HepG2 (cell line): ENCODE data around the gene IFITM5. TPM values are rescaled to one million over a fixed set of nuclear protein-coding genes. Genes with fewer than 3 reads are reported as not detected.

ENCODE experiments used
- ATAC-seq: fragments of 200-7000 bp; cut with Tn5 transposase; 3 replicates; pipeline ENCODE4 v1.9.1; 2020; ENCODE audit warnings: mild to moderate bottlenecking, moderate library complexity
- BruUV-seq: library from RNA; stranded (reverse); fragments of 400-500 nt; replicated peaks from 2 replicates; lab custom pipeline; 2021; lab: Mats Ljungman, UMichigan
- CTCF ChIA-PET: fragments of 300-600 bp; formaldehyde crosslinking; extraction: SDS; loops from one replicate; lab custom pipeline; 2021; ENCODE audit warnings: low total read pairs, inconsistent platforms, low intra/inter-chr PET ratio; lab: Yijun Ruan, JAX
- POLR2A ChIA-PET: fragments of 350-600 bp; sonication (Branson Sonifier 250); formaldehyde crosslinking; loops from one replicate; lab custom pipeline; 2020; ENCODE audit warnings: antibody characterized with exemption, inconsistent platforms; lab: Yijun Ruan, JAX
- DNase-seq: peaks from one replicate; pipeline ENCODE4 v3.0.0-alpha.2; 2015; ENCODE audit warnings: low spot score
- FAIRE-seq: peaks from 3 replicates; lab custom pipeline; 2011; peaks lifted over from hg19 to GRCh38; lab: Jason Lieb, UNC
- H2AFZ ChIP-seq: one replicate; pipeline ENCODE4 v1.6.1; 2011; ENCODE audit warnings: low read length, inconsistent platforms
- H3K27ac ChIP-seq: fragments of 300-600 bp; 3 replicates; pipeline ENCODE4 v1.8.0; 2011; ENCODE audit warnings: mixed run types, mild to moderate bottlenecking, mixed read lengths, low read length, inconsistent platforms; ENCODE audit not compliant: insufficient read depth; ENCODE audit errors: extremely low read length
- H3K27me3 ChIP-seq, 2 experiments: fragments of 200-600 bp in 1 of 2; 2 replicates in 1 of 2; 3 replicates in 1 of 2; pipeline versions ENCODE4 v1.6.0 to v1.8.0; 2011; ENCODE audit warnings: low read length in 2 of 2, mild to moderate bottlenecking in 2 of 2, moderate library complexity in 2 of 2, inconsistent platforms in 1 of 2; ENCODE audit not compliant: insufficient read depth in 2 of 2, control insufficient read depth in 1 of 2
- H3K36me3 ChIP-seq, 2 experiments: fragments of 200-600 bp in 1 of 2; replicated peaks in 1 of 2; 2 replicates in 1 of 2; 3 replicates in 1 of 2; pipeline versions ENCODE4 v1.5.1 to v1.8.0; 2011; ENCODE audit warnings: low read length in 2 of 2, inconsistent platforms in 1 of 2; ENCODE audit not compliant: insufficient read depth in 2 of 2, control insufficient read depth in 1 of 2
- H3K4me1 ChIP-seq: 2 replicates; pipeline ENCODE4 v1.5.1; 2012; ENCODE audit warnings: low read length, inconsistent platforms; ENCODE audit not compliant: insufficient read depth
- H3K4me2 ChIP-seq: 2 replicates; pipeline ENCODE4 v1.6.0; 2011; ENCODE audit warnings: low read depth, low read length, inconsistent platforms
- H3K4me3 ChIP-seq, 3 experiments: fragments of 200-600 bp in 1 of 3; sonication (generic), shearing (Covaris generic) in 1 of 3; replicated peaks in 1 of 3; 2 replicates each; pipeline ENCODE4 v1.5.1; 2011 to 2016; ENCODE audit warnings: low read length in 3 of 3, inconsistent platforms in 2 of 3, low read depth in 2 of 3, mild to moderate bottlenecking in 2 of 3, control low read depth in 1 of 3, mixed read lengths in 1 of 3; ENCODE audit not compliant: insufficient read depth in 1 of 3
- H3K79me2 ChIP-seq: one replicate; pipeline ENCODE4 v1.6.1; 2011; ENCODE audit warnings: low read length, inconsistent platforms; ENCODE audit not compliant: insufficient read depth
- H3K9ac ChIP-seq: 2 replicates; pipeline ENCODE4 v1.6.0; 2011; ENCODE audit warnings: mild to moderate bottlenecking, low read depth, low read length, inconsistent platforms; ENCODE audit not compliant: insufficient read depth
- H3K9me3 ChIP-seq: 2 replicates; pipeline ENCODE4 v1.5.1; 2012; ENCODE audit warnings: mild to moderate bottlenecking, low read length
- H4K20me1 ChIP-seq: 2 replicates; pipeline ENCODE4 v1.6.0; 2011; ENCODE audit warnings: inconsistent platforms, mild to moderate bottlenecking, low read length, moderate library complexity; ENCODE audit not compliant: insufficient read depth
- ESRRA ChIP-seq: sonication (generic); formaldehyde crosslinking; IDR thresholded peaks from 2 replicates; pipeline ENCODE4 v1.5.1; 2020; ENCODE audit warnings: mild to moderate bottlenecking, low read depth, missing genetic modification reagents
- HNF4G ChIP-seq, 2 experiments: sonication (generic) in 1 of 2; formaldehyde crosslinking in 1 of 2; IDR thresholded peaks; 2 replicates each; pipeline versions ENCODE4 v1.4.0 to v1.6.1; 2011 to 2020; ENCODE audit warnings: borderline replicate concordance in 2 of 2, low read depth in 2 of 2, mild to moderate bottlenecking in 2 of 2, low read length in 1 of 2, missing genetic modification reagents in 1 of 2, moderate library complexity in 1 of 2
- ZNF614 ChIP-seq: IDR thresholded peaks from 2 replicates; pipeline ENCODE4 v1.6.1; 2018; ENCODE audit warnings: missing biosample characterization, missing genetic modification reagents, inconsistent platforms, borderline replicate concordance
- WGBS: methylation state at CpG from one replicate; pipeline ENCODE4 v1.1.6; 2017; ENCODE audit warnings: low lambda C conversion rate; 5-methylcytosine and 5-hydroxymethylcytosine counted together
- in situ Hi-C: cut with HindIII; loops from 2 replicates; pipeline ENCODE4 v1.10.0; 2017; ENCODE audit warnings: low pct_unique_long_range_greater_than_20kb; ENCODE audit not compliant: extremely low pct_ligation_motif_present
- intact Hi-C: fragments of 100-400 bp; cut with micrococcal nuclease; formaldehyde crosslinking; loops from one replicate; pipeline ENCODE4 v1.10.0; 2022; ENCODE audit not compliant: unreplicated experiment
- polyA plus RNA-seq, 8 experiments: library from polyadenylated mRNA; depleted of rRNA in 3 of 8; stranded (reverse) in 7 of 8; unstranded in 1 of 8; fragments of >200 nt; fragmentation: Illumina TruSeq in 4 of 8; extraction: Trizol in 4 of 8; gene quantifications; 2 replicates each; pipeline versions ENCODE4 v1.2.1 to v1.2.3, GENCODE V29; 2011 to 2016; ENCODE audit warnings: low read depth in 4 of 8, missing spikeins in 1 of 8, mixed read lengths in 1 of 8; ENCODE audit not compliant: insufficient read depth in 1 of 8
- total RNA-seq, 5 experiments: library from RNA; depleted of rRNA; stranded (reverse); fragments of >200 nt; fragmentation: Illumina TruSeq; extraction: Trizol; gene quantifications; 2 replicates each; pipeline ENCODE4 v1.2.3, GENCODE V29; 2016; ENCODE audit warnings: low read depth in 1 of 5

Gene IFITM5
- total and polyA plus RNA-seq, 2 of the 13 experiments (the other 11 are each of a cell fraction or from before 2014, with no cell fraction given): not detected

- Histone ChIP-seq H3K4me3 (no peak overlapping the region), H3K27me3 (peaks cover 5 to 17% of the 10 kb centered on the region in 2 experiments; a peak in 4 of 5 replicates), H4K20me1 (no peaks in the 10 kb centered on the region), H3K9me3 (no peaks in the 10 kb centered on the region), H3K4me2 (no peak overlapping the region), H3K9ac (no peak overlapping the region), H3K4me1 (peaks cover 21% of the 10 kb centered on the region), H3K79me2 (no peaks in the 10 kb centered on the region), H3K27ac (no peak overlapping the region), H3K36me3 (0 out of 5 replicates have a peak, but pooled peaks cover 0 to 2% of the 10 kb centered on the region in 2 experiments), H2AFZ (no peak overlapping the region)
- ATAC-seq (no peak), FAIRE-seq (no peak), DNase-seq (no peak)
- in situ Hi-C loops: no loop called here
- ChIA-PET POLR2A (no interaction called here), CTCF (no interaction called here)
- intact Hi-C loops: no loop called here
- TF ChIP-seq ZNF614 (CRISPR knock-in tag) (no peak), ESRRA (CRISPR knock-in tag) (no peak)
- BruUV-seq: no TSS peak
- WGBS: 95% methylated on average over 32 of the region's 44 CpGs
These were observed 7.8 kb downstream of the IFITM5 start for GRCh38 chr11:291281-292210.

- CTCF ChIA-PET: no interaction called here
- no TSS peak for BruUV-seq
- Histone ChIP-seq H3K79me2 (no peaks in the 10 kb centered on the region), H2AFZ (no peak overlapping the region), H3K9ac (no peak overlapping the region), H3K4me1 (peaks cover 21% of the 10 kb centered on the region), H4K20me1 (no peaks in the 10 kb centered on the region), H3K4me3 (no peak overlapping the region), H3K4me2 (peak overlapping the region; percentile 72; the same call in 1 of the 2 replicates), H3K27me3 (peaks cover 5 to 26% of the 10 kb centered on the region in 2 experiments; a peak in 4 of 5 replicates), H3K27ac (no peak overlapping the region), H3K36me3 (0 out of 5 replicates have a peak, but pooled peaks cover 0 to 2% of the 10 kb centered on the region in 2 experiments), H3K9me3 (no peaks in the 10 kb centered on the region)
- intact Hi-C loops (no loop called here), in situ Hi-C loops (no loop called here)
- FAIRE-seq (no peak), ATAC-seq (no peak), DNase-seq (no peak)
- TF ChIP-seq HNF4G (IDR thresholded peaks at IDR 0.05; ENCODE audit: borderline replicate concordance, low read depth, low read length): no peak
- TF ChIP-seq HNF4G (CRISPR knock-in tag; IDR thresholded peaks at IDR 0.05; ENCODE audit: borderline replicate concordance, low read depth): no peak
- WGBS: 93% methylated on average over 5 of the region's 13 CpGs
- POLR2A ChIA-PET: no interaction called here
These were observed 8.6 kb downstream of the IFITM5 start for GRCh38 chr11:290621-291231.
